Measurements from ENCODE around the gene SAMD4A.

- TF ChIP-seq POLR2AphosphoS5 (IDR thresholded peaks at IDR 0.05; ENCODE audit: borderline replicate concordance, low read depth, low read length) (no peak), EZH2 (IDR thresholded peaks at IDR 0.05) (no peak), FOXP2 (optimal IDR thresholded peaks at IDR 0.05; ENCODE audit: control extremely low read depth, extremely low read length, insufficient read depth) (no peak)
Observed at GRCh38 chr14:54692284-54692772, 125.4 kb downstream of the SAMD4A start.
